UCSD-AML1 (cell line): Measurements from ENCODE around the gene SMYD3.
A peak's percentile ranks its signal among the peaks of the same experiment; 100 is the strongest.
"Not testable (repeated sequence)": the region's sequence is repeated elsewhere in the genome, so short reads cannot be mapped to it uniquely, and the experiment has no call there.

ENCODE experiments used
- DNase-seq: peaks from one replicate; lab custom pipeline; 2025; ENCODE audit not compliant: unreplicated experiment; lab: John Stamatoyannopoulos, UW

The SMYD3 gene

DNA sequence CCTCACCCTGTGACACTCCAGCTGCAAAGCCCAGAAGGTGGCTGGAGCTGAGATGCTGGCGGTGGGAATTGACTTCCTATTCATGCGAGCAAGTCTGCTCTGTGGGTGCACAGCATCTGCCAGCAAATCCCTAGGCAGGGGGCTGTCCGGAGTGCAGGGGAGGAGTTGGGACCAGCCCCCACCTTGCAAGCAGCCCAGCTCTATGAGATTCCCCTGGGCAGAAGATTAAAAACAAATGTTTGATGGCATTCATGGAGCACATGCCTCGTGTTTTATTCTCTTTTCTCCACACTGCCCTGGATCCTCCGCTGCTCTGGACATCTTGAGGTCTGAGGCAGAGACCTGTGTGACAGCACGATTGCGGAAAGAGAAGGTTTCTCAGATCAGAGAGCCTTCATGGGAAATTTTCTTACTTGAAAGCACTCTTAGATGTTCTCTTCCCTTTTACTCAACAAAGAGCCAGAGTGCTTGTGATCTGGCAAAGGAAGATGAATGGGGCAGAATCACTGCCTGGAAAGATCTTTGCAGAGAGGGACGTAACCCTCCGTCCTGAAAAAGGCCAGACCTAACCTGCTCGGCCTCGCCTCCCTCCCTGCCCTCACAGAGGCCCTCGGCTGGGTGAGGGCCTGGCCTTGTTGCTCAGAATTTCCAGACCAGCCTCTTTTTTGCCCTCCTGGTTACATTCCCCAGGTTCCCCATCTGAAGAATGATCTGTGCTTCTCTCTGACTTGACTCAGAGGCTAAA, 755.2 kb downstream of the SMYD3 start:
- no peak for DNase-seq

DNA sequence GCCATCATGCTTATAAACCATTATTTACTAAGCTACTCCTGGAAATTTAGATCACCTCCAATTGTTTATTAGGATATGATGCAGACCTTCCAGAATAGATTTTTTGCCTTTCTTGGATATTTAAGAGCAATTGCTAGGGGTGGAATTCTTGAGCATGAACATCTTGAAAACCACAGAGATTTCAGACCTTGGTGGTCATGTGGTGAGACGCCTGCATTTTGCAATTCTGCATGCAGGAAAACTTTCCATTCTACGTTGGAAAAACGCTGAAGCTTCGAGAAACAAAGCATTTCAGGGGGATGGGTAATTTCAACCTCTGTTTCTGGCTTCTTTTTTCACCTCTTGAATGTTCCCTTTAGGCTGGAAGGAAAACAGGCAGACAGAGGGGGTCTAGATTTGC, 756.0 kb downstream of the SMYD3 start:
- no peak for DNase-seq

DNA sequence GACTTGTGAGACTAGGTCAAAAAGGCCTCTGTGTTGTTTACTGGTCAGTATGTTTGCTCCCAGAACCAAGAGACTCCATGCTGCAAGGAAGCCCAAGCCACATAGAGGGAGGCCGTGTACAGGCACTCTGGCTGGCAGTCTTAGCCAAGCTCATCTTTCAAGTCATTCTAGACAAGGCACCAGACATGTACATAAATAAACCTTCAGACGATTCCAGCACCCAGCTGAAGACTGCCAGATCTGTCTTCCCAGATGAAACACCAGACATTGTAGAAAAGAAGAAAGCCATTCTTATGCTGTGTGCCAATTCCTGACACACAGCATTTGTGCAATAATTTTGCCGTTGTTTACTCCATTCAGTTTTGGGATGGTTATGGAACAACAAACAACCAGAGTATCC, 756.8 kb downstream of the SMYD3 start:
- no peak for DNase-seq

DNA sequence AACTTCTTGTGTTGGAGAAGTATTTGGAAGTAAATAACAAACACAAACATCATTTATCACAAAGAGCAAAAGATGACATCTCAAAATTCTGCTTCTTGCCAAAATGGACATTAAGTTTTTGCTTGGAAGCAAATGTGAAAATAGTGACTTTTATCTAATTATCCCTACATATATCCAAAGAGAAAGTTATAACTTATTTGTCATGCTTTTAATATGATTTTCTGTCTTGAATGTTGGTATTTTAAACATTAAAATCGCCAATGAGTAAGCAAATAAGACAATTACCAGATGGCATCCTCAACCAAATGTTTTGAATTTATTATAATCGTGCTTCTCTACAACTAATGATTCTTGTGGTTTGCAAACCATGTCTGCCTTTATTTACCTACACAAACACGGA, 758.0 kb downstream of the SMYD3 start:
- DNase-seq = no peak

DNA sequence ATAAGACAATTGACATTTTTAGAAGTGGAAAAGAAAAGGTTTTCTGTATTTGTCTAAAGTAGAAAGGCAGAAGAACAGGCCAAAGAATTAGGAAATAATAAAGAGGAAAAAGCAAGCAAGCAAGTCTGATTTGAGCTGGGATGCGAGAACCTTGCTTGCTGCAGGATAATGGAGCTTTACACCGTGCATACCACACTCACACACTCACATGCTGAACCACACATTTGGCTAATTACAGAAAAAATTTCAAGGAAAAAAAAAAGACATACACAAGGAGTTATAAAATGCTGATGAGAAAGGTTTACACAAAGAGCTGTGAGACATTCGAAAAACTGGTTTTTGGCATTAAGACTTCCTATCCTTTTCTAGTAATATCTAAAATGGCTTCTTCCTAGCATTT, 758.4 kb downstream of the SMYD3 start:
- DNase-seq = no peak

DNA sequence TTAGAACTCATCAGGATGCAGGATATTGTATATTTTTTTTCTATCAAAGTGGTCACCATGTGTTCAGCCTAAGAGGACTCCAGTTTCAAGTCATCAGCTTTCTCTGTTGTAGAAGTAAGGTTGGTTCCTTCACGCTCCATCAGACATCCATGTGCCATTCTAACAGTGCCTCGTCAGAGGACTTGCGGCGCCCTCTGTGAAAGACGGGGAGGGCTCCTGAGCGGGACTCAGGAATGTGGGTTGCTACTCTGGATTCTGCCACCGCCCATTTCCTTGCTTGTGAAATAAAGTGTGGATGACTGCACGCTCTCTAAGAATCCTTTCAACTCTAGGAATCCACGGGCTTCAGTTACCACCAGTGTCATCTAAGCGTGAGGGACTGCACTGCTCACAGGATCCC, 758.8 kb downstream of the SMYD3 start:
- DNase-seq = no peak

DNA sequence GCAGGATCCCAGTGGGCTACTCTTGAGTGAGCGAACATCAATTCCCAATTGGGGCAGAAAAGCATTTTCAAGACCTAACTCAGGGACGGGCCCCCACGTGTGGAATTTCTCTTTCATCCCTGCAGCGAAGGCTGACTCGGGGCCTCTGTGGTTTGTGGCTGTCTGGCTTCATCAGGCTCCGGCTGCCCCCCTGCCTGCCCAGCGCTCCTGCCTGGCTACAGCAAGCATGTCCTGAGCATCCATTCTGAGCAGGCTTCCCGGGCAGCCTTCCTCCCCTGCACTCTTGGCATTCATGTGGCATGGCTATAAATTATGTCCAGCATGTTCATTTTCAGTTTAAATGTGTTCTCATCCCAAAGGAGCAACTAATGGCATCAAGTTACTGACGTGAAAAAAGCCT, 764.2 kb downstream of the SMYD3 start:
- no peak for DNase-seq

DNA sequence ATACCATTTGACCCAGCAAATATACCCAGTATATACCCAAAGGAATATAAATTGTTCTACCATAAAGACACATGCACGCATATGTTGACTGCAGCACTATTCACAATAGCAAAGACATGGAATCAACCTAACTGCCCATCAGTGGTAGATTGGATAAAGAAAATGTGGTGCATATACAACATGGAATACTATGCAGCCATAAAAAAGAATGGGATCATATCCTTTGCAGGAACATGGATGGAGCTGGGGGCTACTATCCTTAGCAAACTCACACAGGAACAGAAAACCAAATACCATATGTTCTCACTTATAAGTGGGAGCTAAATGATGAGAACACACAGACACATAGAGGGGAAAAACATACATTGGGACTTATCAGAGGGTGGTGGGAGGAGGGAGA, 766.7 kb downstream of the SMYD3 start:
- DNase-seq = not testable (repeated sequence)

DNA sequence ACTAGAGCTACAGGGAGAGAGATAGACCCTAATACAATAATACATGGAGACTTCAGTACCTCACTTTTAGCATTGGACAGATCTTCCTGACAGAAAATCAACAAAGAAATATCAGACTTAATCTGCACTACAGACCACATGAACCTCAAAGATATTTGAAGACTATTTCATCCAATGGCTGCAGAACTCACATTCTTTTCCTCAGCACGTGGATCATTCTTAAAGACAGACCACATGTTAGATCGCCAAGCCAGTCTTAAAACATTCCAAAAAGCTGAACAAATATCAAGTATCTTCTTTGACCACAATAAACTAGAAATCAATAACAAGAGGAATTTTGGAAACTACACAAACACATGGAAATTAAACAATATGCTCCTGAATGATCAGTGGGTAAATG, 776.3 kb downstream of the SMYD3 start:
- no peak for DNase-seq

DNA sequence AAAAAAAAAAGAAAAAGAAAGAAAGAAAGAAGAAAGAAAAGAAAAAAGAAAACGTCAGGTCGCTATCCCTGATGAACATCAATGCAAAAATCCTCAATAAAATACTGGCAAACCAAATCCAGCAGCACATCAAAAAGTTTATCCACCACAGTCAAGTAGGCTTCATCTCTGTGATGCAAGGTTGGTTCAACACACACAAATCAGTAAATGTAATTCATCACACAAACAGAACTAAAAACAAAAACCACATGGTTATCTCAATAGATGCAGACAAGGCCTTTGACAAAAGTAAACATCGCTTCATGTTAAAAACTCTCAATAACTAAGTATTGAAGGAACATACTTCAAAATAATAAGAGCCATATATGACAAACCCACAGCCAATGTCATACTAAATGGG, 779.0 kb downstream of the SMYD3 start:
- DNase-seq = not testable (repeated sequence)

DNA sequence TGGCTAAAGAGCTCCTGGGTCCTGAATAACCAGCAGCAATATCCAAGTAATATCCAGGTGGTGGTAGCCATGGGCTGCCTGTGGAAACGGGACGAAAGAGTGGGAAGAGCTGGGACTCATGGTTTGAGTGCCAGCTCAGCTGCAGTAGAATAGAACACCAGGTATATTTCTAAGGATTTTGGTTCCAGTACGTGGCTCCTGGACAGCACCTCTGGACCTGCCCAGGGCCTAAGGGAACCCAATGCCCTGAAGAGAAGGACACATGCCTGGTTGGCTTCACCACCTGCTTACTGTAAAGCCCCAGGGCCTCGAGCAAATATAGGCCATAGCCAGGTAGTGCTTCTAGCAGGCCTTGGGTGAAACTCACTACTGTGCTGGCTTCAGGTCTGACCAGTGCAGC, 785.6 kb downstream of the SMYD3 start:
- no peak for DNase-seq

DNA sequence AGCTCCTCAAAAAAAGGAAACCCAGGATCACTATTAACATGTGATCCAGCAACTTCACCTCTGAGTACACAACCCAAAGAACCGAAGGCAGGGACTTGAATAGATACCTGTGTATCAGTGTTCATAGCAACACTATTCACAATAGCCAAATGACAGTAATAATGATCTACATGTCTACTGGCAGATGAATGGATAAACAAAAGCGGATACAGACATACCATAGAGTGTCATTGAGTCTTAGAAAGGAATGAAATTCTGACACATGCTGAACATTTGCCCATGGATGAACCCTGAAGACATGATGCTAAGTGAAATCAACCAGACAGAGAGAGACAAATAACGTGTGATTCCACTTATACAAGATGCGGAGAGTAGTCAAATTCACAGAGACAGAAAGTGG, 788.1 kb downstream of the SMYD3 start:
- no peak for DNase-seq

DNA sequence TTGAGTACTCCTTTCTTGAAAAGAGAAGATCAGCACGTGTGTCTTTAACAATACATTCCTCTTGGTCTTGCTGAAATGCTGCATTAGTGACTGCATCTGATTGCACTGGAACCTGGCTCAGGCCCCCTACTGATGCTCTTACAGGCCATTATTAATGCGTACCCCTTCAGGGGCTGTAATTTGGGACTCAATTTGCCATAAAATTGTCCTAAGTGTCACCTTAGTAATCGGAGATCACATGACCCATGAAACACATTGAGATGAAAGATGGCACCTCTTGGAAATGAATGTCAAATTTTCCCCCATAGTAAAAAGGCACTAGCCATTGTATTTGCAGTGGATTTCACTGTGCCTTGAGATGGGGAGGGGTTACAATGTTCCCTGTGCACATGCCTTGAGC, 789.0 kb downstream of the SMYD3 start:
- no peak for DNase-seq

DNA sequence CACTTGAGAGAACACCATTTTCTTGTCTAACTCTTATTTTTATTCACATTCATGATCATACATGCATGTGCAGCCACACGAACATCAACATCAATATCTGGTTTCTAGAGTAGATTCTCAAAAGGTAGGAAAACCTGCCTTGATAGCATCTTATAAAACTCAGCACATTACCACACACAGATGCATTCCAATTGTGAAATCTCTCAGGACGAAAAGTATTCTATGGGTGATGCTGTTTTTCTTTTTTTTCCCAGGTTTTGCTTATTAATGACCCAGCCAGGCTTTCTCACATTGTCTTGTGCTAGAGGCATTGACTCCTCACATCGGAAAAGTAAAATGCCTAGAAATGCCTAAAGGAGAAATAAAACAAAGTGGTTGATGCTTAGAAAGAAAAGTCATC, 789.5 kb downstream of the SMYD3 start:
- no peak for DNase-seq

DNA sequence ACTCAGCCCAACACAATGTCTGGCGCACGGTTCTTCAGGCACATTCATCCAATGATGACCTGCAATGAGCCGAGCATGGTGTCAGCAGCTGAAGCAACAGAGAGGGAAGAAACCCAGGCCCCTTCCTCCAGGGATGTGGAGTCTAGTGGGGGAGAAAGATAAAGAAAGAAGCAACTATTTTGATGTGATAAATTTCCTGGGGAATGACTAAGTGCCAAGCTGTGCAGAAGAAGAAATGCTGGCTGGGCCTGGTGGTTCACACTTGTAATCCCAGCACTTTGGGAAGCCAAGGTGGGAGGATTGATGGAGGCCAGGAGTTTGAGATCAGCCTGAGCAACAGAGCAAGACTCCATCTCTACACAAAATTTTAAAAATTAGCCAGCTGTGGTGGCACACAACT, 790.5 kb downstream of the SMYD3 start:
- no peak for DNase-seq

DNA sequence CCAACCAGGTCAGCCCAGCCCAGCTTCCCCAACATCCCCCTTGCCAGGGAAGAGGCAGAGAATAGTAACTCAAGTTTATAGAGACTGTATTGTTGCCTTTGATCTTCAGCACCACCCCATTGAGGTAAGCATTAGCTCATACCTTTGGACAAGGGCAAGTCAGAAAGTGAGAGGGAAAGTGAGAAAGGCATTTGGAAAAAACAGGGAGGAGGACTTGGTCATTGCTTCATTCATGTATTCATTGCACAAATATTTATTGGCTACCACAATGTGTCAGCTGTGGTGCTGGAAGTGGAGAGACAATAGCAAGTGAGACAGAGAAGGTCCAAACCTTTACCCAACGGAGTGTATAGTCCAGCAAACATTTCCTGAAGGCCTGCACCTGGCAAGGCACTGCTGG, 791.1 kb downstream of the SMYD3 start:
- DNase-seq = no peak

DNA sequence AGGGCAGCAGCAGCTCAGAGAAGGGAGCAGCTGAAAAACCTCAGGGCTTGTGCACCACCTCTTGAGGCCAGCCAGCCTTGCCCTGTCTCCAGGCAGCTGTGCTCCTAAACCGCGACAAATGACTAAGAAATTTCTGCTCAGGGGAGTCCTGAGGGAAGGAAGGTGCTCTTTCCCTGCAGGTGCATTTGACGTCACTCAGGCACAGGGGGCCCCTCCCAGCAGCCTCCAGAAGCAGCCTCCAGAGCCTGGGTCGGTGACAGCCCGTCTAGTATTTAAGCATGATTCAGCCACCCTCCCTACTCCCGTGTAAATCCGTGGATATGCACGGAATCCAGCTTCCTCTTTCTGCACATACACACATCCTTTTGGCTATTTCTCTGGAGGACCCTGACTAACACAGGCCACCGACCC, 791.8 kb downstream of the SMYD3 start:
- no peak for DNase-seq

DNA sequence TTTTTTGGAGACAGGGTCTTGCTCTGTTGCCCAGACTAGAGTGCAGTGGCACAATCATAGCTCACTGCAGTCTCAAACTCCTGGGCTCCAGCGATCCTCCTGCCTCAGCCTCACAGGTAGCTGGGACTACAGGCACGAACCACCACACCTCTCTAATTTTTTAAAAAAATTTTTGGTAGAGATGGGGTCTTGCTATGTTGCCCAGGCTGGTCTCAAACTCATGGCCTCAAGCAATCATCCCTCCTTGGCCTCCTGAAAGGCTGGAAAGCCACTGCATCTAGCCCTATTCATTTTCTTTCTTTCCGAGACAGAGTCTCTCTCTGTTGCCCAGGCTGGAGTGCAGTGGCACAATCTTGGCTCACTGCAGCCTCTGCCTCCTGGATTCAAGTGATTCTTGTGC, 793.1 kb downstream of the SMYD3 start:
- DNase-seq = not testable (repeated sequence)

DNA sequence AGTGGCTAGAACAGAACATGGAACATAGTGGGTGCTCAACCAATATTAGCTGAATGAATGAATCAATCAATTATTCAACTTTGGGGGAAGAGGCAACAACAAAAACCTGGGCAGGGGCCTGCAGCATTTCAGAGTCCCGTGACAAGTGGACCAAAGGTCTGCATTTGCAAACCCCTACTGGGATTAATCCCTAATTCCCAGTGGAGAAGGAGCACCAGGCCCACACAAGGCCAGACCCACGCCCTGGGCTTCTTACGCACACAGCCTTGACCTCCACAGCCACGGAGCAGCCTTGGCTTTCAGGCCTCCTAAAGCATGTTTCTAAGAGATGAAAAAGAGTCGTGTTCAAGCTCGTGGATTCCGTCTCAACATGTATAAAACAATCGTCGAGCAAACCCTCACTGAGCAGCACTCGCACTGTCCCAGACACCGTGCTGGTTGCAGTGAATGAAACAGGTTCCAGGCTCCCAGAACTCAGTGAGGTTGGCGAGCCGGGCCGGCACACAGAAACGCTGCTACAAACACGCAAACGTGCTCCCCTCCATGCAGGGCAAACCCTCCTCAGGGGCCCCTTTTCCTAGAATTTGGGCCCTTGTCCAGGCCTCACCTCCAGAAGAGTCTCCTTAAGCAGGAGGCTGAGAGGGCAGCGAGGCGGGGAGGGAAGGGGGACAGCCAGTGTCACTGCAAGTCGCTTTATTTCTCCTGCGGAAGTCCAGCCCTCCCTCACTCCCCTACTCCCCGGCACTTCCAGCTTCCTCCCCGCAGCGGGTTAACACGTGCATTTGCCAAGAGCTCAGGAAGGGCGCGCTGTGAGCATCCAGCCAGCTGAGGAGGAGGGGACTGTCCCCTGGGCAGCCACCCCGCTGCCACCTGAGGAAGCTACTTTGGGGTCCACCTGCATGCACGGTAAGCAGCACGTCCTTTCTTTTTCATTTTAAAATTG, 795.8 kb downstream of the SMYD3 start:
- no peak for DNase-seq

DNA sequence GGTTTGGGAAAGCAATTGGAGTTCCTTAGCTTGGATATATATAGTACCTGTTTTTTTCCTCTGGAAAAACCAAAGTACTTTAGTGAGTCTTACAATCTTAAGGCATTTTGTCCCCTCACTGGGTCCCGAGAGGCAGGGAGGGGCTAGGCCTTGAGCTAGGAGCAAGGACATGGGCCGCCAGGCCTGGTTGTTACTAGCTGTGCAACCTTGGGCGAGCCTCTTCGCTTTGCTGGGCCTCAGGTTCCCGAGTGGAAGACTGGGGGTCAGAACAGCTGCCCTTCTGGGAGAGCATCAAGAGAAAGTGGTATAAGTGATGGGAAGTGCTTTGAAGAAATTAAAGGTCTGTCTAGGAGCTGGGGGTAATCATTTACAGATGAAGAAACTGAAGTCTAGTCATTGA, 799.1 kb downstream of the SMYD3 start:
- DNase-seq = no peak

DNA sequence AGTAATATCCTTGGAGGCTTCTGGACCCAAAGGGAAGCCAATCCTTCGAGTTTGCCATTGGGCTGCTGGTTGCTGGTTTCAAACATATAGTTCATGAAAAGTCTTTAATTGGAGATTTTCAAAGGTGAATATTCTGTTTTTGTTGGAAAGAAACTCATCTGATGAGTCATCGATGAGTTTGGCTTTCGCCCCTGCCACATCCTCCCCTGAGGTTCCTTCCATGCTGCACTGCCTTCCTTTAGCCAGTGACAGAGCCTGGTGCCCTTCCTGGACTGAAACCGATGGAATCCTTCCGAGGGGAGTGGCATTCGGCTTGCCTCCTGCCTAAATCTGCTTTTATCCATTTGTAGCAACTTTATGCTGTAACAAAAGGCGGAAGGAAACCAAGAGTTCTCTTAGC, 802.3 kb downstream of the SMYD3 start:
- peak; percentile 44 for DNase-seq

DNA sequence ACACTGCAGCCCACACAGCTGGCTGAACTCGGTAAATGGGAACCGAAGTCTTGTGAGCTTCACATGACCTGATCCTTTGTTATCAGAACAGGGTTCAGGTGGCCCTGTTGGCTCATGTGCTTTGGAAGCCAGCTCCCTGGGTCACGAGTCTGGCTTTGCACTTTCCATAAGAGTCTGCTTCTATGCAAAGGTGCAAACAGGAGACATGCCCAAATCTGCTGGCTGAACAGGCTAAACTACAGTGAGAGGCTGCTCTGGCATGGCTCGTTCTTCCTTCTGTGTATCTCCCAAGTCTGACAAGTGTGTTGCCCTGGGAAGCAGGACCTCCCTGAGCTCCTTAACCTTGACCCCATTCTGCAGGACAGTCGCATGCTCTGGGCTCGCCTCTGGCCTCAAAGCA, 802.7 kb downstream of the SMYD3 start:
- DNase-seq = no peak
